Gastrocnemius medialis (tissue), 4 donors: ENCODE data around the gene FARS2.

Source experiments
- POLR2A ChIP-seq, 2 donors: fragments of 450-650 bp; IDR thresholded peaks; one replicate each; pipeline ENCODE4 v1.6.1; 2017; ENCODE audit warnings: antibody characterized with exemption in 2 of 2, mild to moderate bottlenecking in 2 of 2, moderate library complexity in 2 of 2
- TF ChIP-seq, protein P1 (sequence below), 5 experiments: fragments of 450-650 bp in 3 of 5; fragments of 200-600 bp in 2 of 5; sonication (generic) in 2 of 5; IDR thresholded peaks in 4 of 5; conservative IDR thresholded peaks in 1 of 5; 1 replicate in 4 of 5; 2 replicates in 1 of 5; pipeline ENCODE4 v1.5.1; 2016 to 2019; ENCODE audit warnings: antibody characterized with exemption in 5 of 5, mild to moderate bottlenecking in 3 of 5, moderate library complexity in 3 of 5

DNA sequence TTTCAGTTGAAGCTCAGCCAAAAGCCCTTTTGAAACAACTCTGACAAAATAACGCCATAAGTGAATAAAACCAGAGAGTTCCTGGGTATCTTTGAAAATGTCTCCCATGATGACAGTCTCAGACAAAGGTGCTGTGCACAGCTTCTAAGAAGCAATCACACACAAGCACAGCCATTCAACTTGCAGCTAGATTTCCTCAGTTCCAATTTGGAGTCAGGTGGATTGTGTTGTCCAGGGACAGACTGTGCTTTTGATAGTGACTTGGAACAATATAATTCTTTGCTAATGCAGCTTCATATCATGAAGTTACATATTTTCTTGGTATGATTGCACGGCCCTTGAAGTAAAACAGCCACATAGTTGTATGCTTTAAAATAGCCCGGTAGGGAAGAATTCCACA lies 105.6 kb downstream of the FARS2 start:
- TF ChIP-seq, protein P1, sequence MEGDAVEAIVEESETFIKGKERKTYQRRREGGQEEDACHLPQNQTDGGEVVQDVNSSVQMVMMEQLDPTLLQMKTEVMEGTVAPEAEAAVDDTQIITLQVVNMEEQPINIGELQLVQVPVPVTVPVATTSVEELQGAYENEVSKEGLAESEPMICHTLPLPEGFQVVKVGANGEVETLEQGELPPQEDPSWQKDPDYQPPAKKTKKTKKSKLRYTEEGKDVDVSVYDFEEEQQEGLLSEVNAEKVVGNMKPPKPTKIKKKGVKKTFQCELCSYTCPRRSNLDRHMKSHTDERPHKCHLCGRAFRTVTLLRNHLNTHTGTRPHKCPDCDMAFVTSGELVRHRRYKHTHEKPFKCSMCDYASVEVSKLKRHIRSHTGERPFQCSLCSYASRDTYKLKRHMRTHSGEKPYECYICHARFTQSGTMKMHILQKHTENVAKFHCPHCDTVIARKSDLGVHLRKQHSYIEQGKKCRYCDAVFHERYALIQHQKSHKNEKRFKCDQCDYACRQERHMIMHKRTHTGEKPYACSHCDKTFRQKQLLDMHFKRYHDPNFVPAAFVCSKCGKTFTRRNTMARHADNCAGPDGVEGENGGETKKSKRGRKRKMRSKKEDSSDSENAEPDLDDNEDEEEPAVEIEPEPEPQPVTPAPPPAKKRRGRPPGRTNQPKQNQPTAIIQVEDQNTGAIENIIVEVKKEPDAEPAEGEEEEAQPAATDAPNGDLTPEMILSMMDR (IDR thresholded peaks at IDR 0.05 in 4 of 5, conservative IDR thresholded peaks at IDR 0.05 in 1 of 5) = no peak
- TF ChIP-seq POLR2A (IDR thresholded peaks at IDR 0.05) = no peak
